Measurements from ENCODE around the gene SHC3.

- TF ChIP-seq CTCF (IDR thresholded peaks at IDR 0.05) (no peak), POLR2A (IDR thresholded peaks at IDR 0.05) (no peak)
Measured at GRCh38 chr9:88976890-88977257, 201.7 kb downstream of the SHC3 start.

Data from body of pancreas (tissue), 4 donors.